ENCODE results near the gene IBTK. TPM values are rescaled to one million over a fixed set of nuclear protein-coding genes. Genes with fewer than 3 reads are reported as not detected.

The IBTK gene
- total and polyA plus RNA-seq, 8 donors = 12.9 to 22.7 (median 20.4) TPM

- Histone ChIP-seq H3K9me3 (no peaks in the 10 kb centered on the region), H3K4me1 (peaks cover 0 to 8% (median 3%) of the 10 kb centered on the region in 3 donors), H3K27me3 (no peaks in the 10 kb centered on the region), H3K36me3 (no peaks in the 10 kb centered on the region), H3K27ac (no peak overlapping the region), H3K4me3 (no peak overlapping the region)
- FAIRE-seq (peak; percentile 56), DNase-seq (no peak), ATAC-seq (no peak)
- TF ChIP-seq CTCF (IDR thresholded peaks at IDR 0.05) = peak in 3 of 4 donors; percentile 26 to 43 (median 32)
- intact Hi-C loops (cut with DNase I) = no loop called here
These were observed 4.4 kb upstream of the IBTK start for GRCh38 chr6:82251942-82252341.

- H3K36me3 ChIP-seq = no peaks in the 10 kb centered on the region
- H3K27ac ChIP-seq = no peak overlapping the region
- no peaks in the 10 kb centered on the region for H3K9me3 ChIP-seq
- no peak for ATAC-seq
- DNase-seq = no peak
- WGBS, 2 donors = 81 to 90% methylated on average over 12 of the region's 12 CpGs
- no peaks in the 10 kb centered on the region for H3K27me3 ChIP-seq
- no peak for TF ChIP-seq CTCF (IDR thresholded peaks at IDR 0.05)
- FAIRE-seq = no peak
- no peak overlapping the region for H3K4me3 ChIP-seq
- intact Hi-C loops (cut with DNase I) = no loop called here
- H3K4me1 ChIP-seq = peaks cover 10 to 27% (median 18%) of the 10 kb centered on the region in 3 donors
These were observed 2.1 kb upstream of the IBTK start for GRCh38 chr6:82249381-82250253.

GRCh38 chr6:82248273-82248735 lies 760 bp upstream of the IBTK start:
- Histone ChIP-seq H3K4me1 (peaks cover 21 to 32% (median 23%) of the 10 kb centered on the region in 3 donors), H3K4me3 (peak overlapping the region; percentile 68 to 97 (median 84)), H3K9me3 (no peaks in the 10 kb centered on the region), H3K27ac (peak overlapping the region; percentile 93 to 99 (median 98)), H3K36me3 (no peaks in the 10 kb centered on the region), H3K27me3 (no peaks in the 10 kb centered on the region)
- DNase-seq = peak in 4 of 6 donors; percentile 22 to 68 (median 35)
- WGBS, 2 donors = 6 to 14% methylated on average over 10 of the region's 10 CpGs
- peak; percentile 59 to 75 (median 70) for ATAC-seq
- TF ChIP-seq CTCF (IDR thresholded peaks at IDR 0.05) = no peak
- intact Hi-C loops (cut with DNase I) = no loop called here
- FAIRE-seq = no peak

- no peaks in the 10 kb centered on the region for H3K36me3 ChIP-seq
- ATAC-seq = peak; percentile 29 to 54 (median 50)
- 1% methylated on average over 31 to 32 of the region's 32 CpGs for WGBS, 2 donors
- peak overlapping the region; percentile 93 to 99 (median 98) for H3K27ac ChIP-seq
- no peak for TF ChIP-seq CTCF (IDR thresholded peaks at IDR 0.05)
- no peaks in the 10 kb centered on the region for H3K27me3 ChIP-seq
- intact Hi-C loops (cut with DNase I) = no loop called here
- peaks cover 21 to 32% (median 23%) of the 10 kb centered on the region in 3 donors for H3K4me1 ChIP-seq
- peak overlapping the region; percentile 68 to 97 (median 84) for H3K4me3 ChIP-seq
- no peaks in the 10 kb centered on the region for H3K9me3 ChIP-seq
- no peak for FAIRE-seq
- DNase-seq = peak; percentile 50 to 79 (median 56)
These were observed 591 bp downstream of the IBTK start for GRCh38 chr6:82246802-82247504.
